ENCODE results near the gene PFKFB4.
A peak's percentile ranks its signal among the peaks of the same experiment; 100 is the strongest.

The PFKFB4 gene

DNA sequence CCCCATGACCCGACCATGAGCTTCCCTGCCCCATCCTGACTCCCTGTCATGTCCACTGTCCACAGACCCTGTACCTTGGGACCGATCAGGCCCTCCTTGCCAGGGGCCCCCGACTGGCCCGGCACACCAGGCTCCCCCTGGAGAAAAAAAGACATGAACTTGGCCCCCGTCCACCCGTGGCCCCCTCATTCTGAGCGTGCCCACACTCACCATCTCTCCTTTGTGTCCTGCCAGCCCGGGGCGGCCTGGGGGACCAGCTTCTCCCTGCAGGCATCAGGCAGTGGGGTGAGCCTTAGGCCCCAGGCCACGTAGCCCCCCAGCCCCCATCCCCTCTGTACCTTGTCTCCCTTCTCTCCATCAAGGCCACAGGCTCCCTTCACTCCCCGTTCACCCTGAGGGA is 10.9 kb upstream of the PFKFB4 start:
- in situ Hi-C loops (cut with HindIII; ENCODE audit: low sequenced_read_pairs) = no loop called here
- no peak overlapping the region for H3K4me3 ChIP-seq (ENCODE audit: low read depth, low read length)
- TF ChIP-seq, protein P1, sequence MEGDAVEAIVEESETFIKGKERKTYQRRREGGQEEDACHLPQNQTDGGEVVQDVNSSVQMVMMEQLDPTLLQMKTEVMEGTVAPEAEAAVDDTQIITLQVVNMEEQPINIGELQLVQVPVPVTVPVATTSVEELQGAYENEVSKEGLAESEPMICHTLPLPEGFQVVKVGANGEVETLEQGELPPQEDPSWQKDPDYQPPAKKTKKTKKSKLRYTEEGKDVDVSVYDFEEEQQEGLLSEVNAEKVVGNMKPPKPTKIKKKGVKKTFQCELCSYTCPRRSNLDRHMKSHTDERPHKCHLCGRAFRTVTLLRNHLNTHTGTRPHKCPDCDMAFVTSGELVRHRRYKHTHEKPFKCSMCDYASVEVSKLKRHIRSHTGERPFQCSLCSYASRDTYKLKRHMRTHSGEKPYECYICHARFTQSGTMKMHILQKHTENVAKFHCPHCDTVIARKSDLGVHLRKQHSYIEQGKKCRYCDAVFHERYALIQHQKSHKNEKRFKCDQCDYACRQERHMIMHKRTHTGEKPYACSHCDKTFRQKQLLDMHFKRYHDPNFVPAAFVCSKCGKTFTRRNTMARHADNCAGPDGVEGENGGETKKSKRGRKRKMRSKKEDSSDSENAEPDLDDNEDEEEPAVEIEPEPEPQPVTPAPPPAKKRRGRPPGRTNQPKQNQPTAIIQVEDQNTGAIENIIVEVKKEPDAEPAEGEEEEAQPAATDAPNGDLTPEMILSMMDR (IDR thresholded peaks at IDR 0.05; ENCODE audit: low read depth, low read length) = no peak
- DNase-seq (ENCODE audit: low read depth, low spot score) = no peak

DNA sequence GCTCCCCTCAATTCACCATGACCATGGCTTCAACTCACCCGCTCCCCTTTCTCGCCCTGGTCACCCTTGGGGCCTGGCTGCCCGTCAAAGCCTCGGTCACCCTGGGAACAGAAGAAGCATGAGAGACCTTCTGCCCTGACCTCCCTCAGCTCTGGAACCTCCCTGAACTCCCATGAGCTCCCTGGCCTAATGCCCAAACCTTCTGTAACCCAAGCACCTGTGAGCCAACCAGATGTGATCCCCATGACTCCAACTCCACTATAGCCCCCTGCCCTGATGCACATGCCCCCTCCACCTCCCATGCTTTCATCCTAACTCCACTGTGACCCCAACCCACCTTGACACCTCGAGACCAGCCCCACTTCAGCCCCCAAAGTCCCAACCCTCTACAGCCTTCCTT is 10.5 kb upstream of the PFKFB4 start:
- no peak overlapping the region for H3K4me3 ChIP-seq (ENCODE audit: low read depth, low read length)
- in situ Hi-C loops (cut with HindIII; ENCODE audit: low sequenced_read_pairs) = no loop called here
- TF ChIP-seq, protein P1 (IDR thresholded peaks at IDR 0.05; ENCODE audit: low read depth, low read length) = no peak
- DNase-seq (ENCODE audit: low read depth, low spot score) = no peak

DNA sequence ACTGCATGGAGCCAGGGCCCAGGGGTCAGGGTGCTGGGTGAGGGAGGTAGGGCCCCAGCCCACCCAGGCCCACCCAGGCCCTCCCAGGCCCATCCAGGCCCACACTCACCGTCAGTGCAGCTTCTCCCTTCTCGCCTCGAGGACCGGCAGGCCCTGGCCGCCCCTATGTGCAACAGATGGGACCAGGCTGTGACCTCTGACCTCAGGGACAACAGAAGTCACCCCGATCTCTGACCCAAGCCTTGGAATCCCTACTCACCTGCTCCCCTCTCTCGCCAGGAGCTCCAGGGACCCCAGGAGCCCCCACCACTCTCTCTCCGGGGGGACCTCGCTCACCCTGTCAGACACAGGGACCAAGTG is 9.8 kb upstream of the PFKFB4 start:
- no peak overlapping the region for H3K4me3 ChIP-seq (ENCODE audit: low read depth, low read length)
- TF ChIP-seq, protein P1 (IDR thresholded peaks at IDR 0.05; ENCODE audit: low read depth, low read length) = no peak
- in situ Hi-C loops (cut with HindIII; ENCODE audit: low sequenced_read_pairs) = no loop called here
- no peak for DNase-seq (ENCODE audit: low read depth, low spot score)

DNA sequence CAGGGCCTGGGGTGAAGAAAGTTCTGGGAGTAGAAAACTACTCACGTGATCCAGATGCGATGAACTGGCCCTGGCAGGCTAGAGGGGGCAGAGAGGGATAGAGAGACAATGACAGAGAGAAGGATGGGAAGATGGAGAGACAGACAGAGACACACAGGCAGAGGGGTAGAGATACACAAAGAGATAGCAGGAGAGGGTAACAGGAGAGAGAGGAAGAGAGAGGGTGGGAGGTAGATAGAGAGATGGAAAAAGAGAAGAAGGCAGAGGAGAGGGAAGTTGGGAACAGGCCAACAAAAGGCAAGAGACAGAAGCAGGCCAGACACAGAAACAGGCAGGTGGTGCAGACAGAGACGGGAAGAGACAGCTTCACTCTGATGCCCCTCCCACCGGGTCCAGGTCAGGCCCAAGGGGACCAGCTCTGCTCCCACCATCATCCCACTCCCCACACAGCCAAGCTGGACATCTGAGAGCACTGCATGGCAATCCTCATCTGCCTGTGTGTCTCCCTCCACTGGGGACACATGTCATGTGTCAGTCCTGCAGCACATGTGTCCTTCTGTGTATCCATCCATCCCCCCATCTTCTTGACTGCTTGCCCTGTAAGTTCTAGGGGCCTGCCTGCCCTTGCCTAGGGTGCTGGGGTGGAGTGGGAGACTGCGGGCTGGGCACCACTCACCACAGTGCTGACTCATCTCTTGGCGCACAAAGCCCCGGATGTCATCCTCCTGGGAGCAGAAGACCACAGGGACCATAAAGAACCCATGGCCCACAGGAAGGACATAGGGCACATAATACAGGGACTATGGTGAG is 9.2 kb upstream of the PFKFB4 start:
- in situ Hi-C loops (cut with HindIII; ENCODE audit: low sequenced_read_pairs) = no loop called here
- peak; percentile 78 for DNase-seq (ENCODE audit: low read depth, low spot score)
- H3K4me3 ChIP-seq (ENCODE audit: low read depth, low read length) = no peak overlapping the region
- TF ChIP-seq, protein P1 (IDR thresholded peaks at IDR 0.05; ENCODE audit: low read depth, low read length) = no peak

DNA sequence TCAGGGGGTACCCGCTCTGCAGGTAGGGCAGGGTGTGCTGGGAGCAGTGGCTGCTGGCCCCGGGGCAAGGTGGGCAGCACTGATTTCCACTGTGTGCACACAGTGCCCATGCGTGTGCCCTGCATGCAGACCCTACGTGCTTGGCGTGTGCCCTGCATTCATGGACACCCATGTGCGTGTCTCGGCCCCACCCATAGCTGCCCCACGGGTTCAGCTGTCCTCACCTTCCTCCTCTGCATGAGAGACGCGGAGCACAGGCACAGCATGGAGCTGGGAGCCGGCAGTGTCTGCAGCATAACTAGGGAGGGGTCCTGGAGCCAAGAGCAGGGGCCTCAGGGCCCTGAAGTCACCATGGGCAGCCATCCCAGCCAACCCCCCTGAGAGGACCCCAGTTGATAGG is 8.6 kb upstream of the PFKFB4 start:
- H3K4me3 ChIP-seq (ENCODE audit: low read depth, low read length) = no peak overlapping the region
- TF ChIP-seq, protein P1 (IDR thresholded peaks at IDR 0.05; ENCODE audit: low read depth, low read length) = no peak
- in situ Hi-C loops (cut with HindIII; ENCODE audit: low sequenced_read_pairs) = no loop called here
- no peak for DNase-seq (ENCODE audit: low read depth, low spot score)

DNA sequence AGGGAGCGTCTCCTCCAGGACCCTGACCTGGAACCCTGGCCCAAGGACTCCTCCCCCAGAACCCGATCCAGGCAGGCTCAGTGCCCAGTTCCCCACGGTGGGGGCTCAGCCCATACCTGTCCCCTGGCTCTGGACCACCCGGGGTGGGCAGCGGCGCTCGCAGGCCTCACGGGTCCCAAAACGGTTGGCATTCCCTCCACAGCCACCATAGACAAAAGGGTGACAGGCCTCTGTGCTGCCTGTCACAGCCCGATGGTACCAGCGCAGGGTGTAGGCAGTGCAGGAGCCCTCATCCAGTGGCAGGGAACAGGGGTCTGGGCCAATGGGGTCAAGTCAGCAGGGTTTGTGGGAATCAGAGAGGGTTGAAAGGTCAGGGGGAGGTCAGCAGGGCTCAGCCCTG is 8.1 kb upstream of the PFKFB4 start:
- TF ChIP-seq, protein P1 (IDR thresholded peaks at IDR 0.05; ENCODE audit: low read depth, low read length) = no peak
- in situ Hi-C loops (cut with HindIII; ENCODE audit: low sequenced_read_pairs) = no loop called here
- H3K4me3 ChIP-seq (ENCODE audit: low read depth, low read length) = no peak overlapping the region
- no peak for DNase-seq (ENCODE audit: low read depth, low spot score)

Data from astrocyte of the spinal cord (primary cell).